Measurements from ENCODE around the gene NTN5.

NTN5 gene

GRCh38 chr19:48614436-48615230 is 58.2 kb downstream of the NTN5 start, which contains the start of gene FAM83E:
Gene FAM83E, minus strand, starts transcription at chr19:48615076. Its CDS starts 1,704 bp downstream, at chr19:48613372.
- DNase-seq (ENCODE audit: low spot score): peak; percentile 85

GRCh38 chr19:48613852-48614435 is 58.9 kb downstream of the NTN5 start:
- DNase-seq (ENCODE audit: low spot score): no peak

GRCh38 chr19:48613024-48613851 is 59.6 kb downstream of the NTN5 start:
- no peak for DNase-seq (ENCODE audit: low spot score)

- no peak for DNase-seq (ENCODE audit: low spot score)
Measured at GRCh38 chr19:48611872-48612271, 60.9 kb downstream of the NTN5 start.
